Stimulated activated CD4-positive, alpha-beta T cell treated with anti-CD3 and anti-CD28 coated beads, TNF-alpha, amount 100 ng/mL, for 1 hour (primary cell): ENCODE data around the gene CLDN12.
"Not testable (repeated sequence)": the region's sequence is repeated elsewhere in the genome, so short reads cannot be mapped to it uniquely, and the experiment has no call there.

ENCODE experiments used
- DNase-seq, 3 donors: peaks; one replicate each; pipeline ENCODE4 v3.0.0-alpha.2; 2020; ENCODE audit warnings: low read depth in 3 of 3, low spot score in 1 of 3

CLDN12 gene

GRCh38 chr7:90432752-90433151 is 29.5 kb downstream of the CLDN12 start:
- DNase-seq, result no peak

GRCh38 chr7:90433221-90433620 is 30.0 kb downstream of the CLDN12 start:
- DNase-seq, result no peak

- DNase-seq, result no peak
These were observed 42.4 kb downstream of the CLDN12 start for GRCh38 chr7:90445633-90446032.

GRCh38 chr7:90446137-90446899 is 43.1 kb downstream of the CLDN12 start:
- no peak for DNase-seq

GRCh38 chr7:90453259-90453891 is 50.1 kb downstream of the CLDN12 start:
- no peak for DNase-seq

- no peak for DNase-seq
These were observed 50.7 kb downstream of the CLDN12 start for GRCh38 chr7:90453931-90454330.

- no peak for DNase-seq
These were observed 52.1 kb downstream of the CLDN12 start for GRCh38 chr7:90455163-90456030.

GRCh38 chr7:90458104-90458503 is 54.8 kb downstream of the CLDN12 start:
- no peak for DNase-seq

- no peak for DNase-seq
These were observed 56.6 kb downstream of the CLDN12 start for GRCh38 chr7:90459888-90460287.

GRCh38 chr7:90461219-90461618 is 58.0 kb downstream of the CLDN12 start:
- no peak for DNase-seq

- not testable (repeated sequence) for DNase-seq
These were observed 59.9 kb downstream of the CLDN12 start for GRCh38 chr7:90463151-90463628.
